ENCODE data around the gene TMEM167B. TPM values are rescaled to one million over a fixed set of nuclear protein-coding genes. Genes with fewer than 3 reads are reported as not detected.

Gene TMEM167B
- total RNA-seq, 2 experiments from 2014 or later: 21.8 to 23.4 TPM

DNA sequence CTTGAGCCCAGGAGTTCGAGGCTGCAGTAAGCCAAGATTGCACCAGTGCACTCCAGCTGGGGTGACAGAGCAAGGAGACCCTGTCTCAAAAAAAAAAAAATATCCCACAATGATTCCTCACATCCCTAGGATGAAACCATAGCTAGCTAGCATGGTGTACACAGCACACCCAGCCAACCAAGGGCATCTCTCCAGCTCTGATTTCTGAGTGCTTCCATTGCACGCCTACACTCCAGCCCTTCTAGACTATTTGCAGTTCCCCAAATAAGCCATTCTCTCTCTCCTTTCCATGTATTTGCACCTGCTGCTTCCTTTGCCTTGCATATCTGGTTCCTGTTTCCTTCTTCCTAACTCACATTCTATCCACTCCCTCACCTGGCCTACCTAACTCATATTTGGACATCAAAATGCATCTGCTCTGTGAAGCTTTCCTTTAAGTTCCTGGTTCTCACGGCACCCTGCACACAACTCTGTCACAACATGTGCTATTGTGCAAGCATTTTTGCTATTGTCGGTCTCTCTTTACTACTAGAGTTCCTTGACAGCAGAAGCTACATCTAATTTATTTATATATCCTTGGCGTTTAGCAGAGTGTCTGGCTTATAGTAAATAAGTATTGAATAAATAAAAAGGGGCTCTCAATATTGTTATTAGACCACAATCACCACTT lies 21.0 kb downstream of the TMEM167B start:
- Mint-ChIP-seq H3K27ac (no peak overlapping the region), H3K27me3 (peaks cover 2% of the 10 kb centered on the region), H3K4me1 (ENCODE audit: low read depth) (peaks cover 46% of the 10 kb centered on the region), H3K9me3 (no peaks in the 10 kb centered on the region), H3K4me3 (no peak overlapping the region), H3K36me3 (ENCODE audit: low read depth) (no peaks in the 10 kb centered on the region)
- ATAC-seq (no peak), DNase-seq (no peak)
- TF ChIP-seq, protein P1, sequence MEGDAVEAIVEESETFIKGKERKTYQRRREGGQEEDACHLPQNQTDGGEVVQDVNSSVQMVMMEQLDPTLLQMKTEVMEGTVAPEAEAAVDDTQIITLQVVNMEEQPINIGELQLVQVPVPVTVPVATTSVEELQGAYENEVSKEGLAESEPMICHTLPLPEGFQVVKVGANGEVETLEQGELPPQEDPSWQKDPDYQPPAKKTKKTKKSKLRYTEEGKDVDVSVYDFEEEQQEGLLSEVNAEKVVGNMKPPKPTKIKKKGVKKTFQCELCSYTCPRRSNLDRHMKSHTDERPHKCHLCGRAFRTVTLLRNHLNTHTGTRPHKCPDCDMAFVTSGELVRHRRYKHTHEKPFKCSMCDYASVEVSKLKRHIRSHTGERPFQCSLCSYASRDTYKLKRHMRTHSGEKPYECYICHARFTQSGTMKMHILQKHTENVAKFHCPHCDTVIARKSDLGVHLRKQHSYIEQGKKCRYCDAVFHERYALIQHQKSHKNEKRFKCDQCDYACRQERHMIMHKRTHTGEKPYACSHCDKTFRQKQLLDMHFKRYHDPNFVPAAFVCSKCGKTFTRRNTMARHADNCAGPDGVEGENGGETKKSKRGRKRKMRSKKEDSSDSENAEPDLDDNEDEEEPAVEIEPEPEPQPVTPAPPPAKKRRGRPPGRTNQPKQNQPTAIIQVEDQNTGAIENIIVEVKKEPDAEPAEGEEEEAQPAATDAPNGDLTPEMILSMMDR (IDR thresholded peaks at IDR 0.05): no peak
- intact Hi-C loops (cut with micrococcal nuclease): loop anchor here (10.0 kb wide), 3 partner anchors 147 to 313 kb away; partner anchors contain the start of genes CLCC1 and PSMA5
- ChIA-PET POLR2A (interaction anchor here (8.2 kb wide), 1 partner anchor 10 kb away, joined by 98 read pairs; no protein-coding TSS in a partner anchor), CTCF (interaction anchor here (0.9 to 8.7 kb wide), 13 partner anchors 8 to 552 kb away, joined by 3 to 95 read pairs (median 6); partner anchors contain the start of genes TMEM167B and WDR47)

DNA sequence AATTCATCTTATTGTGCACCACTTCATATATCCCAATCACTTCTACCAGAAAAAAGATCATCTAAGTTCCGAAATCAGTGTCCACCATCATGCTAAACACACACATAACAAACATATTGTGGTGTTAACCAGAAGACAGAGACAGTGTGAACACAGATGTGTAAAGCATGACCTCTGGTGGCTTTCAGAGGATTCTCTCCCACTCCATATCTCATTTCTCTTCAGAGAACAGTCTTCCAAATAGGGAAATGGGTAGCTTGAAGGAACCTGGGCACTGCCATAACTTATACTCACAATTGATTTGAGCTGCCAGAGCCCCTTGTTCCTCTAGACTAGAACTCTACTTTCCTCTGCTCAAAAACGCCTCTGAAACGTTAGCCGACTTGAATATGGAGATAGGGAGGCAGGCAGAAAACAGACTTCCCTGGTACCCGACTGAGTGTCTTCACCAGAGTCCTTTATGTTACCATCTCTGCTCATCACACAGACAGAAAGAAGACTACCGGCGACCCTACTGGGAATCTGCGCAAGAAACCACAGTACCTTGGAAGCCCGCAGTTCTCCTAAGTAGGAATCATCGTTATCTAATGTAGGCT lies 21.6 kb downstream of the TMEM167B start:
- H3K4me1 Mint-ChIP-seq (ENCODE audit: low read depth): peaks cover 46% of the 10 kb centered on the region
- H3K9me3 Mint-ChIP-seq: no peaks in the 10 kb centered on the region
- TF ChIP-seq, protein P1 (IDR thresholded peaks at IDR 0.05): no peak
- no peaks in the 10 kb centered on the region for H3K36me3 Mint-ChIP-seq (ENCODE audit: low read depth)
- DNase-seq (no peak), ATAC-seq (no peak)
- H3K27me3 Mint-ChIP-seq: peaks cover 2% of the 10 kb centered on the region
- no peak overlapping the region for H3K4me3 Mint-ChIP-seq
- ChIA-PET CTCF (interaction anchor here (0.7 to 8.7 kb wide), 28 partner anchors 8 to 553 kb away, joined by 3 to 95 read pairs (median 4); partner anchors contain the start of genes SARS1, TAF13 and WDR47), POLR2A (interaction anchor here (0.8 to 8.2 kb wide), 3 partner anchors 8 to 304 kb away, joined by 3 to 98 read pairs (median 5); no protein-coding TSS in a partner anchor)
- intact Hi-C loops (cut with micrococcal nuclease): loop anchor here (10.0 kb wide), 3 partner anchors 147 to 313 kb away; partner anchors contain the start of genes CLCC1 and PSMA5
- H3K27ac Mint-ChIP-seq: no peak overlapping the region

DNA sequence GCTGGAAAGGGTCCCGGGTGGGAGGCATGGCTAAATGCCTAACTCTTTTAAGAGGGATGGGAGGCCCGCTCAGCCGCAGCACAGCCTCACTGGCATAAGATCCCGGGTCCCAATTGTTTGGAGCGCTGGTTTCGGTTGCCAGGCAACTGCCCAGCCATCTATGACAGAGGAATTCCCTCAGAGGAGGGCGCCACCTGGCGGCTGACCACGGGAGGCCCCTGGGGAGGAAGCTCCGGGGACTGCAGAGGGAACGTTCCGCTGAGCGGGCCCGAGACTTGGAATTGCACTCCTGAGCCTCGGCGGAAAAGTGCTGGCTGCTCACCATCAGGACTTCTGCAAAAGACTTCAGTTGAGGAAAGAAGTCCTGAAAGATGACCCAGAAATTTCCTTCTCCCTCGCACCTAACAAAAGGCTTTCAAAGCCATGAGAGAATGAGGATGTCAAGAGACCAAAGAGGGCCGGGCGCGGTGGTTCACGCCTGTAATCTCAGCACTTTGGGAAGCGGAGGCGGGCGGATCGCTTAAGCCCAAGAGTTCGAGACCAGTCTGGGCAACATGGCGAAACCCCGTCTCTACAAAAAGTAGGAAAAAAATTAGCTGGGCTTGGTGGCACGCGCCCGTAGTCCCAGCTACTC lies 22.2 kb downstream of the TMEM167B start:
- peaks cover 46% of the 10 kb centered on the region for H3K4me1 Mint-ChIP-seq (ENCODE audit: low read depth)
- no peaks in the 10 kb centered on the region for H3K9me3 Mint-ChIP-seq
- TF ChIP-seq, protein P1 (IDR thresholded peaks at IDR 0.05): peak; percentile 96
- ChIA-PET POLR2A (interaction anchor here (0.6 to 8.2 kb wide), 5 partner anchors 8 to 319 kb away, joined by 3 to 98 read pairs (median 3); no protein-coding TSS in a partner anchor), CTCF (interaction anchor here (0.6 to 8.7 kb wide), 33 partner anchors 8 to 284 kb away, joined by 3 to 95 read pairs (median 4); partner anchors contain the start of genes SARS1, TAF13 and WDR47)
- H3K4me3 Mint-ChIP-seq: peak overlapping the region; percentile 77
- DNase-seq (peak; percentile 92), ATAC-seq (peak; percentile 45)
- peaks cover 2% of the 10 kb centered on the region for H3K27me3 Mint-ChIP-seq
- peak overlapping the region; percentile 62 for H3K27ac Mint-ChIP-seq
- intact Hi-C loops (cut with micrococcal nuclease): loop anchor here (10.0 kb wide), 3 partner anchors 148 to 312 kb away; partner anchors contain the start of genes CLCC1 and PSMA5
- no peaks in the 10 kb centered on the region for H3K36me3 Mint-ChIP-seq (ENCODE audit: low read depth)

DNA sequence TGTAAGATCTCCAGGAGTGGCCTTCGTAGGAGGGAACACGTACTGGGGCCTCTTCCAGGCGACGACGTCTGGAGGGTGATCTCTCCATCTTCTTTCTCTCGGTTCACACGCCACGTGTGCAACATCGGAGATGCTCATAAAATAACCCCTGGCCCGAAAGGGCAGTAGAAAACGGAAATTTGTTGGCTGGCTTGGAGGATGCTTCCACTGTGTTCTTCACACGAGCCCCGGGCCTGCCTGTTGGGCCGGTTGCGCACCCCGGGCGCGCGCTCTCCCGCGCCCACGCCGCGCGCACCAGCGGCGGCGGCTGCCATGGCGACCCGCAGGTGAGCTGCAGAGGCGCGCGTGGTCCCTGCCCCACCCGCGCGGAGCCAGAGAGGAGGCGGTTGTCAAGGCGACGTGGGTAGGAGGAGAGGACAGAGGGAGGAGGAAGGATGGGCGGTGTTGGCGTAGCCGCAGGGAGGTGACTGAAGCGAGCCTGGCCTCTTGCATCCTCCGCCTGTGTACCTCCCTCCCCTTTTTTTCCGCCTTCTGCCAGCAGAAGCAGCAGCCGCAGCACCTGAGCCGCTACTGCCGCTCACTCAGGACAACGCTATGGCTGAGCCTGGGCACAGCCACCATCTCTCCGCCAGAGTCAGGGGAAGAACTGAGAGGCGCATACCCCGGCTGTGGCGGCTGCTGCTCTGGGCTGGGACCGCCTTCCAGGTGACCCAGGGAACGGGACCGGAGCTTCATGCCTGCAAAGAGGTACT lies 23.2 kb downstream of the TMEM167B start, which contains the start of gene ELAPOR1:
ELAPOR1 (plus strand) TSS at position 526 of the 752 bp plus-strand sequence; CDS start at position 595, 69 bp downstream.
- H3K36me3 Mint-ChIP-seq (ENCODE audit: low read depth): no peaks in the 10 kb centered on the region
- DNase-seq (peak; percentile 88), ATAC-seq (peak; percentile 81)
- CTCF ChIA-PET: interaction anchor here (0.8 to 8.7 kb wide), 19 partner anchors 7 to 285 kb away, joined by 3 to 95 read pairs (median 4); no protein-coding TSS in a partner anchor
- intact Hi-C loops (cut with micrococcal nuclease): loop anchor here (10.0 kb wide), 3 partner anchors 149 to 311 kb away; partner anchors contain the start of genes CLCC1 and PSMA5
- TF ChIP-seq, protein P1 (IDR thresholded peaks at IDR 0.05): no peak
- peaks cover 2% of the 10 kb centered on the region for H3K27me3 Mint-ChIP-seq
- POLR2A ChIA-PET: interaction anchor here (1.9 to 8.2 kb wide), 2 partner anchors 9 to 13 kb away, joined by 5 to 98 read pairs; no protein-coding TSS in a partner anchor
- peak within 1 kb of the TSS; percentile 62 for H3K27ac Mint-ChIP-seq
- H3K9me3 Mint-ChIP-seq: no peaks in the 10 kb centered on the region
- H3K4me1 Mint-ChIP-seq (ENCODE audit: low read depth): peaks cover 46% of the 10 kb centered on the region
- peak within 1 kb of the TSS; percentile 77 for H3K4me3 Mint-ChIP-seq

Measured in activated CD8-positive, alpha-beta T cell treated with anti-CD3 and anti-CD28 coated beads for 36 hours (primary cell).